Fibroblast of lung (primary cell): ENCODE results near the gene PHF8.

Experiments used
- CTCF ChIP-seq, 2 donors: IDR thresholded peaks in 1 of 2; conservative IDR thresholded peaks in 1 of 2; 1 replicate in 1 of 2; 2 replicates in 1 of 2; pipeline ENCODE4 v1.5.1; 2011 to 2012; ENCODE audit warnings: low read length in 2 of 2, control low read depth in 1 of 2, inconsistent platforms in 1 of 2, low read depth in 1 of 2, mild to moderate bottlenecking in 1 of 2
- EZH2 ChIP-seq: IDR thresholded peaks from 2 replicates; pipeline ENCODE4 v1.5.1; 2012; ENCODE audit warnings: low read length, control low read depth, mild to moderate bottlenecking; ENCODE audit errors: missing control alignments

- TF ChIP-seq CTCF (conservative IDR thresholded peaks at IDR 0.05 in 1 of 2, IDR thresholded peaks at IDR 0.05 in 1 of 2; ENCODE audit: low read depth in 1 of 2, low read length in 2 of 2) (no peak), EZH2 (no peak)
Measured at GRCh38 chrX:53918702-53919101, 125.6 kb downstream of the PHF8 start.
